ENCODE measurements around the gene IGLL5.
A peak's percentile ranks its signal among the peaks of the same experiment; 100 is the strongest.

The IGLL5 gene

DNA sequence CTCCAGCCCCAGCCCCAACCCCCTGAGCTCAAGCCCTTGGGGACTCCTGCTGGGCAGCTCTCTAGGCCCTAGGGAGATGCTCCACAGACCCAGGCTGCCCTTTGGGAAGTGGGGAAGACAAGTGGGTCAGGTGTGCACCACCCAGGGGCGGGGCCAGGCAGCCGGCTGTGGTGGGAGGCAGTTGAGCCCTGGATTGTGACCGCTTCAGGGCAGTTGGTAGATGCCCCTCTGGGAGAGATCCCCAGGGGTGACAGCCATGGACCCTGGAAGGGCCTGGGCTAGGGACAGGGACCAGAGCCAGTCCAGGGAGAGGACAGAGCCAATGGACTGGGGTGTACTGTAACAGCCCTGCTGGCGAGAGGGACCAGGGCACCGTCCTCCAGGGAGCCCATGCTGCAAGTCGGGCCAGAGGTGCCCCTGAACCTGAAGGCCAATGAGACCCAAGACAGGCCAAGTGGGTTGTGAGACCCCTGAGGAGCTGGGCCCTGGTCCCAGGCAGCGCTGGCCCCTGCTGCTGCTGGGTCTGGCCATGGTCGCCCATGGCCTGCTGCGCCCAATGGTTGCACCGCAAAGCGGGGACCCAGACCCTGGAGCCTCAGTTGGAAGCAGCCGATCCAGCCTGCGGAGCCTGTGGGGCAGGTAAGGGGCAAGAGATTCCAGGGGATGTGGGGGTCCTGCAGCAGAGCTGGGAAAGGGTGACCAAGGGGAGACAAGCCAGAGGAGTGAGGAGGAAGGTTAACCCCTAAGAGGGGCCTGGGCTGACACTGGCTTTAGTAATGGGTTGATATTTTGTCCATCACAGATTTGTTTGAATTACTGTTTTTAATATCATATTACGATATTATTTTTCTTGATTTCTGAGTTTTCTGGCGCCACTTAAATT is at the start of gene IGLL5:
IGLL5 (plus strand) TSS at position 196 of the 883 bp plus-strand sequence; CDS start at position 434, 238 bp downstream.
- DNase-seq (ENCODE audit: low read depth in 3 of 3), result no peak

DNA sequence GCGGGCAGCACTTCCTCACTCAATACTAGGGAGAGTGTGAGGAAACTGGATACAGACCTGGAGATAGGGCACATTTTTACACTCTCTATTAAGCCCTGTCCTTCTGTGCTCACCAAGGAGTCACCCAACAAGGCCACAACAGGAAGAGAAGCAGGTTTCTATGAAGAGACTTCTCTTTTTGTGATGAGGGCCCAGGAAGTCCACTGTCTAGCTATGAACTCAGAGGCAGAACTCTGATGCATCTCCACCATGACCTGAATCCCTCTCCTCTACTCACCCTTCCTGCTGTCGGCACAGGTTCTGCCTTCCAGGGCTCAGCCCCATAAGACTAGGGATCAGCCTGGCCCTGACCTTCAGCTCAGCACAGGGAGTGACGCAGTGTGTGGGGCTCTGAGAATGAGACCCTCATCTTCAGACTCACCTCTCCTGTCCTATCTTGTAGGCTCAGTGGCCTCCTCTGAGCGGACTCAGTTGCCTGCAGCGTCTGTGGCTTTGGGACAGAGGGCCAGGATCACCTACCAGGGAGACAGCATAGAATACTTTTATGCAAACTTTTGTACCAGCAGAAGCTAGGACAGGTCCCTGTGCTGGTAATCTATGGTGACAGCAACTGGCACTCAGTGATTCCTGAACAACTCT is 49.3 kb upstream of the IGLL5 start:
- no peak for DNase-seq (ENCODE audit: low read depth in 3 of 3)

DNA sequence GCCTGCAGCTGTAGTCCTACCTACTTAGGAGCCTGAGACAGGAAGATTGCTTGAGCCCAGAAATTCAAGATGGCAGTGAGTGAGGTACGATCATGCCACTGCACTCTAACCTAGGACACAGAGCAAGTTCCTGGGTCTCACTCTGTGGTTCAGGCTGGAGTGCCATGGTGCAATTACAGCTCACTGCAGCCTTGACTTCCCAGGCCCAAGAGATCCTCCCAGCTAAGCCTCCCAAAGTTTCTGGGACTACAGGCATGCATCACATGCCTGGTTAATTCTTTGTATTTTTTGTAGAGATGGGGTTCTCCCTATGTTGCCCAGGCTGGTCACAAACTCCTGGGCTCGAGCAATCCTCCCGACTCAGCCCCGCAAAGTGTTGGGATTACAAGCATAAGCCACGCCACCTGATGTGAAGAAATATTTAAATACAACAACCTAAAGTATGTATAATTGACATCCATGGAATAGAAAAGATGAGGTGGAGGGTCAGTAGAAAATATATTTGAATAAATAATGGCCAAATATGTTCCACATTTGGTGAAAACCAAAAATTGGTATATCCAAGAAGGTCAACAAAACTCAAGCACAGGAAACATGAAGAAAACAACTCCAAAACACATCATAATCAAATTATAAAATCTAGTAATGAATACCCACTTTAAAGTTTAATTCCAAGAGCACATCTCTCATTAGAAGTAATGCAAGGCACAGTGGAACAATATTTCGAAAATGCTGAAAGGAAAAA is 47.9 kb upstream of the IGLL5 start:
- DNase-seq (ENCODE audit: low read depth in 3 of 3), result no peak

DNA sequence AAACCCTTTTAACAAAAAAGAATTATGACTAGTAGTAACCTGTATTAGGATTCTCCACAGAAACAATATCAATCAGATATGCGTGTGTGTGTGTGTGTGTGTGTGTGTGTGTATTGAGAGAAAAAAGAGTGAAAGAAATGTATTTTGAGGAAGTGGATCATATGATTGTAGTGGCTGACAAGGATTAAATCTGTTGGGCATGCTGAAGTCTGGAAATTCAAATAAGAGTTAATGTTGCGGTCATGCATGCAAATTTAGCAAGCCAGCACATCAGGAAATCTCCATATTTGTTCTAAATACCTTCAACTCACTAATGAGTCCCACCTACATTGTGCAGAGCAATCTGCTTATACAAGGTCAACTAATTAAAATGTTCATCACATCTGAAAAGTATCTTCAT is 46.8 kb upstream of the IGLL5 start:
- DNase-seq (ENCODE audit: low read depth in 3 of 3), result no peak

DNA sequence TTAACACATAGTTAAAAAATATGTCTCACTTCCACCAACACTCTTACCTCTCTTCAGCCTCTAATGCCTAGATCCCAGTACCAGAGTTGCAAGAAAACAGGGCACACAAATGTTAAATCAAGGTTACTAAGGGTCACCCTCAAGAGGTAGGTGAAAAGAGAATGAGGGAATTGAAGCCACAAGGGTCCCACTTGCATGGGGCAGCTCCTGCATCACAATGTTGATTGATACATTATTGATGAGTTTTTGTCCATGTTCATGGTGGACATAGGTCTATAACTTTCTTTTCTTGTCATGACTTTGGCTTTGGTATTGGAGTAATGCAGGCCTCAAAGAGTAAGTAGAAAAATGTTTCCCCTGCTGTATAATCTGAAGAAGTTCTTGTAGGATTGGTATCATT is 46.0 kb upstream of the IGLL5 start:
- no peak for DNase-seq (ENCODE audit: low read depth in 3 of 3)

DNA sequence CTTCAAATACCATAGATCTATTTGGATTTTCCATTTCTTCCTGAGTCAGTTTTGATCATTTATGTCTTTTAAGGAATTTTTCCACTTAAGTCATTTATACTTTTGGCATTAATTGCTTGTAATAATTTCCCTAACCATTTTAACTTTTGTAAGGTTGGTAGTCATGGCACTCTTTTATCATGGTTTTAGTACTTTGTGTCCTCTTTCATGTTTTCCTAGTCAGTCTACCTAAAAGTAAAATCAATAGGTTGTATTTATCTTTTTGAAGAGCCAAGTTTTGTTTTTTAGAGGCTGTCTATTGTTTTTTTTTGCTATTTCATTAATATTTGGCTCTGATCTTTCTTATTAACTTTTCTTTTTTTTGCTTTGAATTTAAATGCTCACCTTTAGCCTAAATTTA is 45.5 kb upstream of the IGLL5 start:
- DNase-seq (ENCODE audit: low read depth in 3 of 3), result no peak

DNA sequence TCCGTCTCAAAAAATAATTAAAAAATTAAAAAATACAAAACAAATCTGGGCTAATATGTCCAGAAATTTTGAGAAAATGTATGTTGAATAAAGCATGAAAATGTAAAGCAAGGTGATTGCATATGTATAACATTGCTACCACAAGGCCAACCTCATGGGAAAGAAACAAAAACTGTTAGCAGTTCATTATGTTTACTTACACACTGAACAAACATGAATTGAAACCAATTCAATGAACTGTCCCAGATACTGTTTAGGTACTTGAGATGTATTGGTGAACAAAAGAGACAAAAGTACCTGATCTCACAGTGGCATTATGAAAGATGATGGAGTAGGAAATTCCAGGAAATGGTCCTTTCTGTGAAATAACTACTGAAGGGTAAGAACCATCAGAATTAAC is 43.8 kb upstream of the IGLL5 start:
- no peak for DNase-seq (ENCODE audit: low read depth in 3 of 3)

DNA sequence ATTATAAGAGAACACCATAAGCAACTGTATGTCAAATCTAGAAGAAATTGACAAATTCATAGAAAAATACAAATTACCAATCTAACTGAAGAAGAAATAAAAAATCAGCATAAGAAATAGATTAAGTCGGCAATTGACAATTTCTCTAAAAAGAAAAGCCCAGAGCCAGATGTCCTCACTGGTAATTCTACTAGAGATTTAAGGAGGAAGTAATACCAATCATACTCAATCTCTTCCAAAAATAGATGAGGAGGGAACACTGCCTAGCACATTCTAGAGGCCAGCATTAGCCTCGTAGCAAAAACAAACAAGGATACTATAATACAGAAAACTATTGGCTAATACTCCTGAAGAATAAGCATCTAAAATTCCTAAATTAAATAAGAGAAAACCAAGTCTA is 40.4 kb upstream of the IGLL5 start:
- no peak for DNase-seq (ENCODE audit: low read depth in 3 of 3)

DNA sequence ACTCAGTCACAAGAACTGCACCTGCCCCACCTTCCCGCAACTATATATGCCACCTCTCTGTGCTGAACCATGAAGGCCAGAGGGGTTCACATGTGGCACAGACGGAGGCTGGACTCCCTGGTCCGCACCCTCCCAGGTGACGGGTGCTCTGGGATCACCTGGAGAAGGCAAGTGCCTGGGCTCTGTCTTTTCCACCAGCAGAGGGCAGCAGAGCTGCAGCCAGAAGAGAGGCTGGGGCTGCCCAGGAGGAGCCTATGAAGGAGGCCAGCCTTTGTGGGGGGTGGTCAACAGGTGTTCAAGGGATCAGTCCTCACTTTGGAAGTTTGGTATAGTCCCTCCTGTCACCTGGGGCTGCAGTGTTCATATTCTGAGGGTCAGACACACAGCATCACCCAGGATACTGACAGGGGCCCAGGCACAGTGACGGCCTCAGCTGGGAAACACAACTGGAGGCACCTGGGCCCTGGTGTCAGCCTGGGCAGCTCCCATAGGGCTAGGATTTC is 39.2 kb upstream of the IGLL5 start:
- peak; percentile 31 to 70 (median 65) for DNase-seq (ENCODE audit: low read depth in 3 of 3)

DNA sequence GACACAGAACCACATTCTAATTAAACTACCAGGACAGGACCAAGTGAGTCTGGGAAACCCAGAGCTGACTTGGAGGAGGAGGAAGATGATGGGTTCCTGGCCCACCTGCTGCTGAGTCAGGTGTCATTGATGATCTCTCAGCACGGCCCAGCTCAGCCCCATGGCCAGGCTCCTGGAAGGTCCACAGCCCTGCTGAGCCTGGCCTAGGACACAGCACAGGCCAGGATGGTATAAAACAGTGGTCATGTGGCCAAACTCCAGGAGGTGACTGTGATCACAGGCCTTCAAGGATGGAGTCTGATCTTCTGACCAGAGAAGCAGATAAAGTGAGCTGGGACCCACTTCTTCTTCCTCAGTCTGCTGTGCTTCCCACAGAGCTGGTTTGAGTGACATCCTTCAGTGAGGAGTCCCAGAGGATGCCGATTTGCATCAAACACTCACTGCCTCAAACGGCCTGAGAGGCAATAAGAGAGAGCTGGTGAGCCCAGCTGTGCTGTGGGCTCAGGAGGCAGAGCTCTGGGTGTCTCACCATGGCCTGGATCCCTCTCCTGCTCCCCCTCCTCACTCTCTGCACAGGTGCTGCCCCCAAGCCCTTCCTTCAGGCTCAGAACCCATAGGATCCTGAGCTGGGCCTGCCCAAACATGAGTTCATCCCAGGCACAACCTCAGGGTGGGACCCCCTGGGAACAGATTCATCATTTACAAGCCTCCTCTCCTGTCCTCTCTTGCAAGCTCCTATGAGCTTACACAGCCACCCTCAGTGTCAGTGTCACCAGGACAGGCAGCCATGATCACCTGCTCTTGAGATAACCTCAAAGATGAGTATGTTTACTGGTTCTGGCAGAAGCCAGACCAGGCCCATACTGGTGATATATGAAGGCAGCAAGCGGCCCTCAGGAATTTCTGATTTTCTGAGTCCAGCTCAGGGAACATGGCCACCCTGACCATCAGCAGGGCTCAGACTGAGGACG is 37.7 kb upstream of the IGLL5 start:
- DNase-seq (ENCODE audit: low read depth in 3 of 3), result no peak

DNA sequence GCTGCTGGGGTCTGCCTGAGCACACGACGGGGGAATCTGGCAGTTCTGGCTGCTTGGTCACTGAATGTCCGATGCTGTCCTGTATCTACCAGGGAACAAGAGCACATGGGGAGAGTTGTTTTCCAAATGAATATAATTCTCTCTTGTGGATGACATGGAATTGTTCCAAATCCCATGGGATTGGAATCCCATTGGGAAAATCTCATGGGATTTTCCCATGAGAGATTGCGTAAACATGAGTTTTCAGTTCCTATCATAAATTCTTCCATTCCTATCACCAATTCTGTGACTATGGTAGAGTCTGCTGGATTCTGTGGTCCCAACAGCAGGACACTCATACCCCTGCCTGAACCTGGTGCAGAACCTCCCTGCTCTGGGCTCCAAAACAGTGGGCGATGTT is 35.6 kb upstream of the IGLL5 start:
- DNase-seq (ENCODE audit: low read depth in 3 of 3), result no peak

DNA sequence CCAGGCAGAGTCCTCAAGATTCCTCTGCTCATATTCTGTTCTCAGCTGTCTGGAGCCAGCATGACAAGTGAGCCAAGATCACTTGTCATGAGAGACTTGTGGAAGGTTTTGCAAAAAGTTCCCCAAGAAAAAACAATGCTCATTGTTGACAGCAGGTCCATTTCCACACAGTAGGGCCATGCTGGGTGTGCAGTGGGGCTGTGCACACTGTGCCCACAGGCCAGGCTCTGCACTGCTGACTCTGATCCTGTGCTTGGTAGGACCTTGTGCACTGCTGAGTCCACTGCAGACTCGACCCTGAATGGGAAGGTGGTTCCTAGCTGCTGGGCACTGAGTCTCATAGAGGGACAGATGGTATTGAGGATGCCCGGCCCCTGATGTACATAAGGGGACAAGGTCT is 33.9 kb upstream of the IGLL5 start:
- no peak for DNase-seq (ENCODE audit: low read depth in 3 of 3)

DNA sequence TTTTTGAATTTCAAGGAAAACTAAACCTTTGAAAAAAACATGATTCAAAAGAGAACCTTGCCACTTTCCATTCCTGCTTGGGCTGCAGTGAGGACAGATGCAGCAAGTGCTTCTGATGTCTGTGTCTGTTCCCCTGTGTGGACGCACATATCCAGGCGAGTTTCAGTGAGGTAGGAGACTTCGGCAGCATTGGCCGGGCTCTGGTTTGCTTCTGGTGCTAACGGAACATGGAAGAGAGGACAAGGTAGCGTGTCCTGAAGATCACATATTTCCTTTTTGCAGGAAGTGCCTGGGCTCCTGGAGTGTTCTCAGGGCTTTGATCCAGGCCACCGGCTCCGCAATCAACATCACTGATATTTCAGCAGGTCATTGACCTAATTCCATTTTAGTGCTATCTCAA is 33.1 kb upstream of the IGLL5 start:
- DNase-seq (ENCODE audit: low read depth in 3 of 3), result no peak

DNA sequence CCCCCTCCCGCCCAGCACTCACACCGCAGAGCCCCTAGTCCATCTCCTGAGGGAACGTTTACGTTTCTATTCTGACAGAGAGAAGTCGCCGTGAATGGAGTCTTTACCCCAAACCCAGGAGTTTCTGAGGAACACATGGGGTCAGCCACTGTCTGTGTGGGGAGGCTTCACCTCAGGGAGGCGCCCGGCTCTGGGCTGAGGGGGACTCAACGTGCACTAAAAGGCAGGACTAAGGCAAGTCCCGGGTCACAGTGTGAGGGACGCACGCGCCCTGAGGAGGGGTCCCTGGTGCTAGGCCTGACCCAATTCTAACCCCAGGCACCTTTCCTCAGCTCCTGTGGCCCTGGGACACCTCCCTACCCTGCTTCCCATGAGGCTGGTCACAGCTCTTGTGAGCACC is 32.5 kb upstream of the IGLL5 start:
- no peak for DNase-seq (ENCODE audit: low read depth in 3 of 3)

DNA sequence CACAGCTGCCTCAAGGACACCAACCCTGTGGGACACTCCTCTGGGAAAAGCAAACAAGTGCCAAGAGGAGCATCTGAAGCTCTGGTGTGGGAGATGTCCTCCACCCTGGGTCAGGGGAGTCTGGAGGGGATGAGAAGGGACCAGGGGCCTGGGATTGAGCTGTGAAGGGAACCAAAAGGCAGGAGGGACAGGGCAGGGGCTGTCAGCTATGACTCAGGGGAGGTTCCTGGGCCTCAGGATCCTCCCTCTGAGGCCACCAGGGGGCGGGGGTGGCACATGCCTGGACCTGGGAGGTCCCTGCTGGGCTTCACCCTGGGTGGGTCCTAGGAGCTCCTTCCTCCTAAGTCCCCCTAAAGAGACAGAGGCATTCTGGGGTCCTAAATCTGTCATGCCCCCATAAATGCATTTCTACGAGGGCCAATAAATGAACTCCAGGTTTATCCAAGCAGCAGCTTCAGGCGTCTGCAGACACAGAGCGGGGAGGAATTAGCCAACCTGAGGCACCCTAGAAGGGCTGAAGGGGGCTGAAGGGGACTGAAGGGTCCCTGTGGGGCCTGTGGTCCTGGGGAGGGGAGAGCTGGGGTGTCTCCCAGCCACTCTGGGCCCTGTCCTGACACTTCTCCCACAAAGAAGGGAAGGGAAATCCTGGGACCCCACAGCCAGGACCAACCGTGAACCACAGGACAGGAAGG is 31.9 kb upstream of the IGLL5 start:
- DNase-seq (ENCODE audit: low read depth in 3 of 3), result no peak

DNA sequence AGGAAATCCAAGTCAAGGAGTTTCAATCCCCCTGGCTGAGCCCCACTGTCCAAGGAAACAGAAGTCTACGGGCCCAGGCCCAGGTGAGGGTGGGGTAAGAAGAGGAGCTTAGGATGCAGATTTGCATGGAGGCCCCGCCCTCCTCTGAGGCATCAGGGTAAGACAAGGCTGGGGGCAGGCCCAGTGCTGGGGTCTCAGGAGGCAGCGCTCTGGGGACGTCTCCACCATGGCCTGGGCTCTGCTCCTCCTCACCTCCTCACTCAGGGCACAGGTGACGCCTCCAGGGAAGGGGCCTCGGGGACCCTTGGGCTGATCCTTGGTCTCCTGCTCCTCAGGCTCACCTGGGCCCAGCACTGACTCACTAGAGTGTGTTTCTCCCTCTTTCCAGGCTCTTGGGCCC is 31.3 kb upstream of the IGLL5 start:
- no peak for DNase-seq (ENCODE audit: low read depth in 3 of 3)

DNA sequence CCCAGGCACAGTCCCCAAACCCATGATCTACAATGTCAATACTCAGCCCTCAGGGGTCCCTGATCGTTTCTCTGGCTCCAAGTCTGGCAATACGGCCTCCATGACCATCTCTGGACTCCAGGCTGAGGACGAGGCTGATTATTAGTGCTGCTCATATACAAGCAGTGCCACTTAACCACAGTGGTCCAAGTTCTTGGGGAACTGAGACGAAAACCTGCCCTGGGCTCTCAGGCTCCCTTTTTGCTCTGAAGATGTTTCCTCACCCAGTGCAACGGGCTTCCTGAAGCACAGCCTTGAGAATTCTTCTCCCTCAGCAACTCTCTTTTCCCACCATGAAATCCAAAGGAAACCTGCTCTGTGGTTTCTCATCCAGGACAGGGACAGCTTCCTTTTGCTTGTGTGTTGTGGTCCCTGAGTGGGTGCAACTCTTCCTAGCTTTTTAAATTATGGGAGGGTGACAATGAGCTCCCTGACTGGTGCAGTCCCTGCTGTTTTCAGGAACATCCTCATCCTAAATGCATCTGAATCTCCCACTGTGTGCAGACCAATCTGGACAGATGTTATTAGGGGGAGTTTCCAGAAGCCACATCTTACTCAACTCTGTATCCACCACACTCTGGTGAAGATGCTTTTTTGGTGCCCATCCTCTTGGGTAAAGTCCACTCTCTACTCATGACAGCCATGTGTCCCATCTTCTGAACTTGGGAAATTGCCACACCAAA is 30.6 kb upstream of the IGLL5 start:
- DNase-seq (ENCODE audit: low read depth in 3 of 3), result no peak

DNA sequence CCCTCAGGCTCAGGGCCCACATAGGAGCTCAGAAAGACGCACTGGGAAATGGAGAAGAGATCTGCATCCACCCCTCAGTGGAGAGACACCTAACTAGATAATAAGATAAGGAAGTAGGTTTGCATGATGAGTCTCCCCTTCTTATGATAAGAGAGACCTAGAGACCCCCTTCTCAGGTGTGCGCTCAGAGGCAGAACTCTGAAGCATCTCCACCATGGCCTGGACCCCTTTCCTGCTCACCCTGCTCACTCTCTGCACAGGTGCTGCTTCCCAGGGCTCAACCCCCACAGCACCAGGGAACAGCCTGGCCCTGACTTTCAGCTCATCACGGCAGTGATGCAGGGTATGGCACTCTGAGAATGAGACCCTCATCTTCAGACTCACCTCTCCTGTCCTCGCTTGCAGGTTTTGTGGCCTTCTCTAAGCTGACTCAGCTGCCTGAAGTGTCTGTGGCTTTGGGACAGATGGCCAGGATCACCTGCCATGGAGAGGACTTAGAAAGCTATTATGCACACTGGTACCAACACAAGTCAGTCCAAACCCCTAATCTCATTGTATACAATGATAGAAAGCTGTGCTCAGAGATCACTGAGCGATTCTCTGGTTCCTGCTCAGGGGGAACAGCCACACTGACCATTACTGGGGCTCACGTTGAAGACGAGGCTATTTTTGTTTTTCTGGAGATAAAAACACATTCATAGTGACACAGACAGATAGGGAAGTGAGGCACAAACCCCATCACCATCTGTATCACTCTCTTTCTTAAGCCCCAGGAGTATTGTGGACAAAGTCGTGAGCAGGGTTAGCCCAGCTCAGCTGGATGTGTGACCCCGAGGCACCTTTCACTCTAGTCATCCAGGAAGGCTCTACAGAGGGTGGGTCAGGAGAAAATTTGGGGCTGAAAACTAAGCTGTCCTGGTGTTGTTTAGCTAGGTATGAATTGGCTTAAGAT is 29.7 kb upstream of the IGLL5 start:
- DNase-seq (ENCODE audit: low read depth in 3 of 3), result no peak

DNA sequence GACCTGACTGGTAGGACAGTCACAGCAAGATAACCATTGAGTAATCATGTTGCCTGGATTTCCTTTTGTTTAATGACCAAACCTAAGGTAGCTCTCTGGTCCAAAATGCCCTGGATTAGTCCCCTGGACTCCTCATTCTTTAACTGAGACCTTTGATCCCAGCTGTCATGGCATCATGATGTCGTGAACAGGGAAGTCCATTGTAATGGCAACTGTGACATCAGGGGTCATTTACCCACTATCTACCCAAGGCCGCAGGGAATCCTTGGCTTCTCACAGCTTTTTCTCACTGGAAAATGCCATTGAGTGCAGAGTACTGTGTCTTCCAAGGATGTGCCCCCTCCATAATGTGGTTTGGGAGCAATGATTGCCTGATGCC is 29.1 kb upstream of the IGLL5 start:
- no peak for DNase-seq (ENCODE audit: low read depth in 3 of 3)
